PFSK-1 (cell line): ENCODE measurements around the gene CNDP2.

Source experiments
- FOXP2 ChIP-seq: optimal IDR thresholded peaks from 2 replicates; pipeline ENCODE3; 2011; ENCODE audit warnings: borderline replicate concordance, control low read depth, inconsistent platforms; ENCODE audit not compliant: insufficient read depth; ENCODE audit errors: extremely low read length, extremely low read depth
- POLR2AphosphoS5 ChIP-seq: IDR thresholded peaks from 2 replicates; pipeline ENCODE4 v1.6.1; 2012; ENCODE audit warnings: low read depth, mild to moderate bottlenecking, control low read depth, low read length, moderate library complexity
- SIN3A ChIP-seq: IDR thresholded peaks from 2 replicates; pipeline ENCODE4 v1.6.1; 2012; ENCODE audit warnings: mild to moderate bottlenecking, low read length, moderate library complexity, borderline replicate concordance; ENCODE audit not compliant: insufficient read depth
- TAF1 ChIP-seq: IDR thresholded peaks from 2 replicates; pipeline ENCODE4 v1.6.1; 2012; ENCODE audit warnings: low read length, control low read depth, borderline replicate concordance; ENCODE audit not compliant: insufficient read depth
- TF ChIP-seq, protein P1 (sequence below), 2 experiments: IDR thresholded peaks; 2 replicates each; pipeline versions ENCODE4 v1.6.1 to v1.8.0; 2011 to 2012; ENCODE audit warnings: low read depth in 2 of 2, low read length in 2 of 2, control low read depth in 1 of 2, inconsistent platforms in 1 of 2, mild to moderate bottlenecking in 1 of 2, moderate library complexity in 1 of 2; ENCODE audit not compliant: insufficient read depth in 1 of 2

Gene CNDP2

GRCh38 chr18:74515620-74516231, 19.6 kb downstream of the CNDP2 start:
- TF ChIP-seq FOXP2 (no peak), TAF1 (no peak), SIN3A (no peak), POLR2AphosphoS5 (no peak)
- TF ChIP-seq, protein P1, sequence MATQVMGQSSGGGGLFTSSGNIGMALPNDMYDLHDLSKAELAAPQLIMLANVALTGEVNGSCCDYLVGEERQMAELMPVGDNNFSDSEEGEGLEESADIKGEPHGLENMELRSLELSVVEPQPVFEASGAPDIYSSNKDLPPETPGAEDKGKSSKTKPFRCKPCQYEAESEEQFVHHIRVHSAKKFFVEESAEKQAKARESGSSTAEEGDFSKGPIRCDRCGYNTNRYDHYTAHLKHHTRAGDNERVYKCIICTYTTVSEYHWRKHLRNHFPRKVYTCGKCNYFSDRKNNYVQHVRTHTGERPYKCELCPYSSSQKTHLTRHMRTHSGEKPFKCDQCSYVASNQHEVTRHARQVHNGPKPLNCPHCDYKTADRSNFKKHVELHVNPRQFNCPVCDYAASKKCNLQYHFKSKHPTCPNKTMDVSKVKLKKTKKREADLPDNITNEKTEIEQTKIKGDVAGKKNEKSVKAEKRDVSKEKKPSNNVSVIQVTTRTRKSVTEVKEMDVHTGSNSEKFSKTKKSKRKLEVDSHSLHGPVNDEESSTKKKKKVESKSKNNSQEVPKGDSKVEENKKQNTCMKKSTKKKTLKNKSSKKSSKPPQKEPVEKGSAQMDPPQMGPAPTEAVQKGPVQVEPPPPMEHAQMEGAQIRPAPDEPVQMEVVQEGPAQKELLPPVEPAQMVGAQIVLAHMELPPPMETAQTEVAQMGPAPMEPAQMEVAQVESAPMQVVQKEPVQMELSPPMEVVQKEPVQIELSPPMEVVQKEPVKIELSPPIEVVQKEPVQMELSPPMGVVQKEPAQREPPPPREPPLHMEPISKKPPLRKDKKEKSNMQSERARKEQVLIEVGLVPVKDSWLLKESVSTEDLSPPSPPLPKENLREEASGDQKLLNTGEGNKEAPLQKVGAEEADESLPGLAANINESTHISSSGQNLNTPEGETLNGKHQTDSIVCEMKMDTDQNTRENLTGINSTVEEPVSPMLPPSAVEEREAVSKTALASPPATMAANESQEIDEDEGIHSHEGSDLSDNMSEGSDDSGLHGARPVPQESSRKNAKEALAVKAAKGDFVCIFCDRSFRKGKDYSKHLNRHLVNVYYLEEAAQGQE (IDR thresholded peaks at IDR 0.05; ENCODE audit: insufficient read depth in 1 of 2, low read depth in 2 of 2, low read length in 2 of 2), result no peak

- TF ChIP-seq TAF1 (no peak), SIN3A (no peak), POLR2AphosphoS5 (no peak), FOXP2 (no peak)
- TF ChIP-seq, protein P1 (IDR thresholded peaks at IDR 0.05; ENCODE audit: insufficient read depth in 1 of 2, low read depth in 2 of 2, low read length in 2 of 2), result no peak
Measured at GRCh38 chr18:74516271-74517235, 20.4 kb downstream of the CNDP2 start.

DNA sequence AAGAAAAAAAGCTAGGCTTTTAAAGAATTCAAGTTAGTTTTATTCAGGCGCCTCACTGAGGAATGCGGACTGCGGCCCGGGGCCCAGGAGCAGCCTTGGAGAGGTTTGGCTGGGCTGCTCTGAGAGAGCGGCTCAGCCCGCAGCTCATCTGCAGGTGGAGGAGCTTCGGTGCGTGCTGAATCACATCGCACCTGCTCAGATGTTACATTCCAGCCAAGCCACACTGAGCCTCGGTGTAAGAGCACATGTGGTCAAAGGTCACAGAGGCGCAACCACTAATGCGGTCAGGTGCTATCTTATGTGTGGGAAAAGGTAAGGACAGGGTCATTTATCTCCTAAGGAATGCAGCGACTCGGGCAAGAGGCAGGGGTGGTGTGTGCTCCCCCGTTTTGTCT, 21.1 kb downstream of the CNDP2 start:
- TF ChIP-seq FOXP2 (no peak), TAF1 (no peak), POLR2AphosphoS5 (no peak), SIN3A (no peak)
- TF ChIP-seq, protein P1 (IDR thresholded peaks at IDR 0.05; ENCODE audit: insufficient read depth in 1 of 2, low read depth in 2 of 2, low read length in 2 of 2), result no peak

DNA sequence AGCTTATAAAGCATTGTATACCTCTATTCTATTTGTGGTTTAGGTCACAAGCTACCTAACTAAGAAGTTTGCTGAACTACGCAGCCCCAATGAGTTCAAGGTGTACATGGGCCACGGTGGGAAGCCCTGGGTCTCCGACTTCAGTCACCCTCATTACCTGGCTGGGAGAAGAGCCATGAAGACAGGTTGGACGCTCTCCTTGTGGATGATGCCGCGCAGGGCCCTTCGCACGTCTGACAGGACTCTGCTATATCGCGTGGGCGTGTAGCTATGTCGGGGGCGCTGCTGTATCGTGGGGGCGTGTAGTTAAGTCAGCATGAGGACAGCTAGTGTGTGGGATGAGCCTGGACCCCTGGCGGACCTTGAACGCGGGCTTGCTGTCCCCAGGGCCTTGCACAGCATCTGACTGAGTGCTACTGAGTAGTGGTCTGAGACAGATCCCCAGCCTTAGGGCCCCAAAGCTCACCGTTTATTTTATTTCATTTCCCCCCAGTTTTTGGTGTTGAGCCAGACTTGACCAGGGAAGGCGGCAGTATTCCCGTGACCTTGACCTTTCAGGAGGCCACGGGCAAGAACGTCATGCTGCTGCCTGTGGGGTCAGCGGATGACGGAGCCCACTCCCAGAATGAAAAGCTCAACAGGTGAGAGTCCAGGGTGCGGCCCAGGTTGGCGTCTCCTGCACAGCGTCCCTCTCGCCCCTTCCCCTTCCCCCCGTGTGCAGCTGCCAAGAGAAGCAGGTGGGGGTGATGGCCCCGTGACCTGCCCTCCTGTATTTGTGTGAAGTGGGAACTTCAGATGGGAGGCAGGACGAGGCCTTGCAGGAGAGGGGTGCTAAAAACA, 22.5 kb downstream of the CNDP2 start:
- TF ChIP-seq, protein P1 (IDR thresholded peaks at IDR 0.05; ENCODE audit: insufficient read depth in 1 of 2, low read depth in 2 of 2, low read length in 2 of 2), result no peak
- TF ChIP-seq TAF1 (no peak), FOXP2 (no peak), POLR2AphosphoS5 (no peak), SIN3A (no peak)
